Fibroblast of villous mesenchyme (primary cell): ENCODE results near the gene KCNE1. TPM values are rescaled to one million over a fixed set of nuclear protein-coding genes. Genes with fewer than 3 reads are reported as not detected.
"Not testable (repeated sequence)": the region's sequence is repeated elsewhere in the genome, so short reads cannot be mapped to it uniquely, and the experiment has no call there.

Source experiments
- DNase-seq: peaks from one replicate; pipeline ENCODE4 v3.0.0-alpha.2; 2010; ENCODE audit warnings: low read depth
- H3K4me3 ChIP-seq: 2 replicates; pipeline ENCODE4 v1.5.1; 2011; ENCODE audit warnings: low read depth, mild to moderate bottlenecking, low read length
- CTCF ChIP-seq: IDR thresholded peaks from 2 replicates; pipeline ENCODE4 v1.5.1; 2012; ENCODE audit warnings: low read depth, mild to moderate bottlenecking, low read length; ENCODE audit not compliant: insufficient read depth
- total RNA-seq: library from RNA; depleted of rRNA; stranded (reverse); fragments of >200 nt; gene quantifications from 2 replicates; pipeline ENCODE4 v1.2.3, GENCODE V29; 2012

The KCNE1 gene
- total RNA-seq, 1 donor = under 0.01 TPM

- no peak for DNase-seq
- TF ChIP-seq CTCF = no peak
- no peak overlapping the region for H3K4me3 ChIP-seq
These were observed 7.4 kb downstream of the KCNE1 start for GRCh38 chr21:34504595-34504994.

- TF ChIP-seq CTCF = no peak
- DNase-seq = no peak
- no peak overlapping the region for H3K4me3 ChIP-seq
These were observed 9.4 kb downstream of the KCNE1 start for GRCh38 chr21:34502480-34503106.

GRCh38 chr21:34501716-34502115, 10.3 kb downstream of the KCNE1 start:
- H3K4me3 ChIP-seq = no peak overlapping the region
- no peak for TF ChIP-seq CTCF
- DNase-seq = no peak

GRCh38 chr21:34500191-34500590, 11.8 kb downstream of the KCNE1 start:
- DNase-seq = no peak
- no peak overlapping the region for H3K4me3 ChIP-seq
- TF ChIP-seq CTCF = no peak

- TF ChIP-seq CTCF = no peak
These were observed 12.9 kb downstream of the KCNE1 start for GRCh38 chr21:34499116-34499515.

GRCh38 chr21:34498623-34499022, 13.4 kb downstream of the KCNE1 start:
- DNase-seq = peak; percentile 85
- no peak for TF ChIP-seq CTCF
- H3K4me3 ChIP-seq = no peak overlapping the region

More at GRCh38 chr21:34499116-34499515, 12.9 kb downstream of the KCNE1 start:
- DNase-seq = no peak
- no peak overlapping the region for H3K4me3 ChIP-seq

GRCh38 chr21:34483854-34484253, 28.2 kb downstream of the KCNE1 start:
- DNase-seq, H3K4me3 ChIP-seq: not testable (repeated sequence)

GRCh38 chr21:34483435-34483834, 28.6 kb downstream of the KCNE1 start:
- not testable (repeated sequence) for DNase-seq, H3K4me3 ChIP-seq

GRCh38 chr21:34467333-34467732, 44.7 kb downstream of the KCNE1 start:
- DNase-seq, H3K4me3 ChIP-seq: not testable (repeated sequence)

- H3K4me3 ChIP-seq, DNase-seq: not testable (repeated sequence)
These were observed 52.6 kb downstream of the KCNE1 start for GRCh38 chr21:34459426-34459825.

GRCh38 chr21:34458266-34458665, 53.7 kb downstream of the KCNE1 start:
- H3K4me3 ChIP-seq, DNase-seq: not testable (repeated sequence)

GRCh38 chr21:34456180-34456579, 55.8 kb downstream of the KCNE1 start:
- DNase-seq, H3K4me3 ChIP-seq: not testable (repeated sequence)
